ENCODE measurements around the gene OR6B1.

GRCh38 chr7:143992670-143993069, 7.5 kb upstream of the OR6B1 start:
- no peak for TF ChIP-seq CTCF (conservative IDR thresholded peaks at IDR 0.05; ENCODE audit: low read depth in 2 of 2)
- no peak for TF ChIP-seq POLR2AphosphoS5 (IDR thresholded peaks at IDR 0.05; ENCODE audit: low read depth)
- no peak for TF ChIP-seq CREB1 (CRISPR knock-in tag; IDR thresholded peaks at IDR 0.05; ENCODE audit: low read depth)
- TF ChIP-seq REST (IDR thresholded peaks at IDR 0.05; ENCODE audit: unreplicated experiment), result no peak
- TF ChIP-seq ZNF114 (CRISPR knock-in tag; IDR thresholded peaks at IDR 0.05), result no peak
- no peak for TF ChIP-seq EZH2phosphoT487 (IDR thresholded peaks at IDR 0.05; ENCODE audit: unreplicated experiment)
- TF ChIP-seq EZH2 (IDR thresholded peaks at IDR 0.05; ENCODE audit: low read depth, unreplicated experiment), result no peak
- TF ChIP-seq JUNB (IDR thresholded peaks at IDR 0.05; ENCODE audit: unreplicated experiment), result no peak
- no peak for TF ChIP-seq NANOG (IDR thresholded peaks at IDR 0.05; ENCODE audit: borderline replicate concordance)
- TF ChIP-seq STAT1 (IDR thresholded peaks at IDR 0.05; ENCODE audit: unreplicated experiment), result no peak
- no peak for TF ChIP-seq ETS1 (IDR thresholded peaks at IDR 0.05)
